A549 (cell line): Measurements from ENCODE around the gene AP3B1. TPM values are rescaled to one million over a fixed set of nuclear protein-coding genes. Genes with fewer than 3 reads are reported as not detected.

Experiments used
- ATAC-seq, 2 experiments: fragments of 200-7000 bp in 1 of 2; fragments of >200 bp in 1 of 2; cut with Nextera tagmentation in 1 of 2; cut with Tn5 transposase in 1 of 2; 3 replicates each; pipeline versions ENCODE4 v1.8.0 to v1.9.1; 2018 to 2020; ENCODE audit warnings: mild to moderate bottlenecking in 1 of 2, moderate library complexity in 1 of 2
- CTCF ChIA-PET: fragments of 300-600 bp; sonication (Branson Sonifier 250); formaldehyde crosslinking; extraction: SDS; loops from one replicate; lab custom pipeline; 2021; ENCODE audit warnings: antibody characterized with exemption, inconsistent platforms; lab: Yijun Ruan, JAX
- POLR2A ChIA-PET: fragments of 350-600 bp; formaldehyde crosslinking; extraction: SDS; loops from one replicate; lab custom pipeline; 2021; ENCODE audit warnings: antibody characterized with exemption, inconsistent platforms; lab: Yijun Ruan, JAX
- DNase-seq, 2 experiments: peaks; one replicate each; pipeline versions ENCODE4 v3.0.0 to v3.0.0-alpha.2; 2011 to 2016; ENCODE audit warnings: low read depth in 1 of 2, low spot score in 1 of 2
- FAIRE-seq: peaks from 2 replicates; lab custom pipeline; 2011; peaks lifted over from hg19 to GRCh38; lab: Jason Lieb, UNC
- H3K27ac ChIP-seq, 2 experiments: fragments of >200 bp; sonication (Bioruptor Twin); formaldehyde crosslinking; 3 replicates each; pipeline ENCODE4 v1.5.1; 2016 to 2017
- H3K4me1 ChIP-seq: fragments of >200 bp; sonication (Bioruptor Twin); formaldehyde crosslinking; 3 replicates; pipeline ENCODE4 v1.6.1; 2016
- H3K4me2 ChIP-seq: fragments of >200 bp; sonication (Bioruptor Twin); formaldehyde crosslinking; 3 replicates; pipeline ENCODE4 v1.6.1; 2016
- H3K4me3 ChIP-seq: fragments of >200 bp; sonication (Bioruptor Twin); formaldehyde crosslinking; 3 replicates; pipeline ENCODE4 v1.5.1; 2016
- H3K9me3 ChIP-seq: fragments of >200 bp; sonication (Bioruptor Twin); formaldehyde crosslinking; 3 replicates; pipeline ENCODE4 v1.6.1; 2016
- CEBPB ChIP-seq, 2 experiments: fragments of >200 bp in 1 of 2; sonication (Bioruptor Twin) in 1 of 2; formaldehyde crosslinking in 1 of 2; IDR thresholded peaks; 2 replicates each; pipeline ENCODE4 v1.6.1; 2012 to 2016
- CHD2 ChIP-seq: fragments of 150-350 bp; IDR thresholded peaks from 2 replicates; pipeline ENCODE4 v1.6.1; 2014; ENCODE audit warnings: low read length; ENCODE audit not compliant: partially characterized antibody
- EHF ChIP-seq: fragments of 250-450 bp; sonication (Bioruptor Pico); IDR thresholded peaks from 2 replicates; pipeline ENCODE4 v1.5.0; 2020; ENCODE audit warnings: mild to moderate bottlenecking
- EP300 ChIP-seq, 2 experiments: fragments of >200 bp; sonication (Bioruptor Twin); formaldehyde crosslinking; IDR thresholded peaks; 2 replicates in 1 of 2; 3 replicates in 1 of 2; pipeline ENCODE4 v1.6.1; 2016 to 2017
- GATA3 ChIP-seq: IDR thresholded peaks from 2 replicates; pipeline ENCODE4 v1.6.1; 2012; ENCODE audit warnings: borderline replicate concordance
- JUN ChIP-seq, 2 experiments: fragments of >200 bp; sonication (Bioruptor Twin); formaldehyde crosslinking; IDR thresholded peaks; 2 replicates in 1 of 2; 3 replicates in 1 of 2; pipeline ENCODE4 v1.6.1; 2016 to 2017
- KDM1A ChIP-seq: fragments of 200-600 bp; sonication (generic); IDR thresholded peaks from 2 replicates; pipeline ENCODE4 v1.6.1; 2016; ENCODE audit warnings: low read depth, mild to moderate bottlenecking
- MAFK ChIP-seq: fragments of 450-650 bp; IDR thresholded peaks from 2 replicates; pipeline ENCODE4 v1.6.1; 2014; ENCODE audit not compliant: partially characterized antibody
- MAZ ChIP-seq: fragments of 150-350 bp; IDR thresholded peaks from 2 replicates; pipeline ENCODE4 v1.6.1; 2014; ENCODE audit warnings: antibody characterized with exemption, low read depth, low read length, borderline replicate concordance
- MYC ChIP-seq: IDR thresholded peaks from 2 replicates; pipeline ENCODE4 v1.6.1; 2012; ENCODE audit warnings: mild to moderate bottlenecking, inconsistent platforms, low read length, improper control_type of control experiment, borderline replicate concordance
- PHF8 ChIP-seq: fragments of 200-600 bp; sonication (generic); IDR thresholded peaks from 2 replicates; pipeline ENCODE4 v1.6.1; 2016; ENCODE audit warnings: low read depth, mild to moderate bottlenecking, antibody characterized with exemption, moderate library complexity, borderline replicate concordance
- POLR2A ChIP-seq: IDR thresholded peaks from 2 replicates; pipeline ENCODE4 v1.6.1; 2012; ENCODE audit warnings: mild to moderate bottlenecking, low read length
- POLR2AphosphoS2 ChIP-seq: conservative IDR thresholded peaks from 2 replicates; pipeline ENCODE4 v1.6.1; 2012; ENCODE audit warnings: low read length, improper control_type of control experiment, inconsistent platforms
- RAD21 ChIP-seq, 2 experiments: fragments of >200 bp in 1 of 2; sonication (Bioruptor Twin) in 1 of 2; formaldehyde crosslinking in 1 of 2; IDR thresholded peaks in 1 of 2; conservative IDR thresholded peaks in 1 of 2; 2 replicates in 1 of 2; 3 replicates in 1 of 2; pipeline ENCODE4 v1.6.1; 2012 to 2018; ENCODE audit warnings: inconsistent platforms in 1 of 2
- RARB ChIP-seq: fragments of 250-450 bp; sonication (Bioruptor Pico); IDR thresholded peaks from 2 replicates; pipeline ENCODE4 v1.8.0; 2021; ENCODE audit warnings: mild to moderate bottlenecking, moderate library complexity
- RFX5 ChIP-seq: fragments of 450-650 bp; IDR thresholded peaks from 2 replicates; pipeline ENCODE4 v1.7.1; 2014; ENCODE audit warnings: antibody characterized with exemption, mild to moderate bottlenecking, moderate library complexity
- SMC3 ChIP-seq: fragments of >200 bp; sonication (Bioruptor Twin); formaldehyde crosslinking; IDR thresholded peaks from 3 replicates; pipeline ENCODE4 v1.6.1; 2018; ENCODE audit warnings: inconsistent platforms
- SREBF2 ChIP-seq: fragments of 450-650 bp; IDR thresholded peaks from 2 replicates; pipeline ENCODE4 v1.6.1; 2014; ENCODE audit warnings: mild to moderate bottlenecking, moderate library complexity
- TP53 ChIP-seq: fragments of 250-450 bp; sonication (Bioruptor Pico); IDR thresholded peaks from 2 replicates; pipeline ENCODE4 v1.5.0; 2021; ENCODE audit warnings: mild to moderate bottlenecking, moderate library complexity
- WGBS: methylation state at CpG from one replicate; pipeline ENCODE4 v1.1.6; 2017; ENCODE audit errors: missing lambda C conversion rate; 5-methylcytosine and 5-hydroxymethylcytosine counted together
- polyA minus RNA-seq: library from RNA; depleted of rRNA, polyadenylated mRNA; stranded (reverse); fragments of >200 nt; gene quantifications from 2 replicates; pipeline ENCODE4 v1.2.3, GENCODE V29; 2011; rRNA and poly(A)+ RNA removed
- polyA plus RNA-seq, 4 experiments: library from polyadenylated mRNA; depleted of rRNA in 3 of 4; stranded (reverse); fragments of >200 nt; fragmentation: RNase III in 1 of 4; extraction: RNeasy Plus Mini Kit Qiagen cat#74134 plus additional on column Dnase treatment in 1 of 4; gene quantifications; 2 replicates in 3 of 4; 3 replicates in 1 of 4; pipeline ENCODE4 v1.2.3, GENCODE V29; 2011 to 2017
- TF ChIP-seq, protein P1 (sequence below): IDR thresholded peaks from 2 replicates; pipeline ENCODE4 v1.6.1; 2012
- TF ChIP-seq, protein P2 (sequence below): fragments of >200 bp; sonication (Bioruptor Twin); formaldehyde crosslinking; IDR thresholded peaks from 3 replicates; pipeline ENCODE4 v1.6.1; 2016
- TF ChIP-seq, protein P3 (sequence below): fragments of 250-450 bp; sonication (Bioruptor Pico); IDR thresholded peaks from 2 replicates; pipeline ENCODE4 v1.5.0; 2021; ENCODE audit warnings: mild to moderate bottlenecking, moderate library complexity, borderline replicate concordance
- TF ChIP-seq, protein P4 (sequence below): fragments of 200-600 bp; sonication (generic); IDR thresholded peaks from 2 replicates; pipeline ENCODE4 v1.6.1; 2016; ENCODE audit warnings: antibody characterized with exemption, mild to moderate bottlenecking, moderate library complexity

AP3B1 gene, protein sequence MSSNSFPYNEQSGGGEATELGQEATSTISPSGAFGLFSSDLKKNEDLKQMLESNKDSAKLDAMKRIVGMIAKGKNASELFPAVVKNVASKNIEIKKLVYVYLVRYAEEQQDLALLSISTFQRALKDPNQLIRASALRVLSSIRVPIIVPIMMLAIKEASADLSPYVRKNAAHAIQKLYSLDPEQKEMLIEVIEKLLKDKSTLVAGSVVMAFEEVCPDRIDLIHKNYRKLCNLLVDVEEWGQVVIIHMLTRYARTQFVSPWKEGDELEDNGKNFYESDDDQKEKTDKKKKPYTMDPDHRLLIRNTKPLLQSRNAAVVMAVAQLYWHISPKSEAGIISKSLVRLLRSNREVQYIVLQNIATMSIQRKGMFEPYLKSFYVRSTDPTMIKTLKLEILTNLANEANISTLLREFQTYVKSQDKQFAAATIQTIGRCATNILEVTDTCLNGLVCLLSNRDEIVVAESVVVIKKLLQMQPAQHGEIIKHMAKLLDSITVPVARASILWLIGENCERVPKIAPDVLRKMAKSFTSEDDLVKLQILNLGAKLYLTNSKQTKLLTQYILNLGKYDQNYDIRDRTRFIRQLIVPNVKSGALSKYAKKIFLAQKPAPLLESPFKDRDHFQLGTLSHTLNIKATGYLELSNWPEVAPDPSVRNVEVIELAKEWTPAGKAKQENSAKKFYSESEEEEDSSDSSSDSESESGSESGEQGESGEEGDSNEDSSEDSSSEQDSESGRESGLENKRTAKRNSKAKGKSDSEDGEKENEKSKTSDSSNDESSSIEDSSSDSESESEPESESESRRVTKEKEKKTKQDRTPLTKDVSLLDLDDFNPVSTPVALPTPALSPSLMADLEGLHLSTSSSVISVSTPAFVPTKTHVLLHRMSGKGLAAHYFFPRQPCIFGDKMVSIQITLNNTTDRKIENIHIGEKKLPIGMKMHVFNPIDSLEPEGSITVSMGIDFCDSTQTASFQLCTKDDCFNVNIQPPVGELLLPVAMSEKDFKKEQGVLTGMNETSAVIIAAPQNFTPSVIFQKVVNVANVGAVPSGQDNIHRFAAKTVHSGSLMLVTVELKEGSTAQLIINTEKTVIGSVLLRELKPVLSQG
- polyA plus RNA-seq (2011; rRNA removed), result 70.5 and 86.1 TPM in 2 replicates
- polyA plus RNA-seq (2012; cell fraction: cytosol; rRNA removed), result 14.5 and 15.3 TPM in 2 replicates
- 14.6 and 24.0 TPM in 2 replicates for polyA plus RNA-seq (2012; cell fraction: nucleus; rRNA removed)
- polyA plus RNA-seq (2017; fragmentation: RNase III; extraction: RNeasy Plus Mini Kit Qiagen cat#74134 plus additional on column Dnase treatment), result 45.7 to 52.4 TPM (median 51.3 TPM) in 3 replicates
- polyA minus RNA-seq, result 41.8 and 43.0 TPM in 2 replicates

DNA sequence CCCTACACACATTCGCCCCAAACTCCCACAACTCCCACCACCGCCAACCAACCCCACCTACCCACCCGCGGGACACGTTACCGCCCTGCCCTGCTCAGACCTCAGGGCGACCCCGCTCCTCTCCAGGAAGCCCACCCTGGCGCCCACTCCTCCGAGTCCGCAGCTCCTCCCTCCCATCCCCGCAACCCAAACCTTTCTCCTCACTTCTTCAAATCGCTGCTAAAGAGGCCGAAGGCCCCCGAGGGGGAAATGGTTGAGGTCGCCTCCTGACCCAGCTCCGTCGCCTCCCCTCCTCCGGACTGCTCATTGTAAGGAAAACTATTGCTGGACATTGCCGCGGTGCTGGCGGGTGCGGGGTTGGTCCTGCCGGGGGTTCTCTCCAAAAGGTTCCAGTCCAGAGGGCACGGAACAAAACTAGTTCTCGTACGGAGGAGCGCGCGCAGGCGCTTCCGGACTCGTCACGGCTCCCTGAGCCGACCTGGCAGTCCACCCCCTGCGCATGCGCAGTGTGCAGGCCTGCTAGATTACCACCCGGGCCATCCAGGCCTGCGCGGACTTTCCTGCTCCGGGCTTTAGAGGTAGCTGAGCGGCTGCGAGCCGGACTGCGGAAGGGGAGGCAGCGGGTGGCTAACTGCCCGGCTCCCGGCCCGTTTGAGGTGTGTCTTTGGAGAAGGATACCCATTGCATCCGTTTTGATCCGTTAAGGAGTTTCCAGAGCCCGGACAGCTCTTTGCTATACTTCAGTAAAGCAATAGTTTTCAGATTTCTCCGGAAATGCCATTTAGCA is at the start of gene AP3B1:
Gene AP3B1, minus strand, starts transcription at position 451 of the 787 bp plus-strand sequence. Its CDS starts 119 bp downstream, at position 332.
- peak; percentile 92 to 94 for ATAC-seq
- POLR2A ChIA-PET, result interaction anchor here (0.6 to 2.3 kb wide), 5 partner anchors 9 to 690 kb away, joined by 3 to 34 read pairs (median 5); partner anchors contain the start of genes ARSB and SCAMP1
- peak within 1 kb of the TSS; percentile 94 to 97 for H3K27ac ChIP-seq
- 0 out of 2 replicates have a peak, but pooled peaks have one; percentile 40 for TF ChIP-seq GATA3
- peak; percentile 62 to 77; a peak in 3 of 5 replicates for TF ChIP-seq JUN (IDR thresholded peaks at IDR 0.05)
- TF ChIP-seq TP53 (CRISPR knock-in tag), result no peak
- no peak for TF ChIP-seq POLR2AphosphoS2
- TF ChIP-seq PHF8, result peak; percentile 81; the same call in 1 of the 2 replicates
- peak; percentile 91 for TF ChIP-seq POLR2A
- TF ChIP-seq, protein P1, sequence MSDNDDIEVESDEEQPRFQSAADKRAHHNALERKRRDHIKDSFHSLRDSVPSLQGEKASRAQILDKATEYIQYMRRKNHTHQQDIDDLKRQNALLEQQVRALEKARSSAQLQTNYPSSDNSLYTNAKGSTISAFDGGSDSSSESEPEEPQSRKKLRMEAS, result peak; percentile 45
- no peak for TF ChIP-seq MAFK
- 0 out of 2 replicates have a peak, but pooled peaks have one; percentile 36 for TF ChIP-seq RFX5
- no peak for TF ChIP-seq RARB (CRISPR knock-in tag)
- 0 out of 3 replicates have a peak, but pooled peaks have one; percentile 6 for TF ChIP-seq SMC3
- TF ChIP-seq, protein P2, sequence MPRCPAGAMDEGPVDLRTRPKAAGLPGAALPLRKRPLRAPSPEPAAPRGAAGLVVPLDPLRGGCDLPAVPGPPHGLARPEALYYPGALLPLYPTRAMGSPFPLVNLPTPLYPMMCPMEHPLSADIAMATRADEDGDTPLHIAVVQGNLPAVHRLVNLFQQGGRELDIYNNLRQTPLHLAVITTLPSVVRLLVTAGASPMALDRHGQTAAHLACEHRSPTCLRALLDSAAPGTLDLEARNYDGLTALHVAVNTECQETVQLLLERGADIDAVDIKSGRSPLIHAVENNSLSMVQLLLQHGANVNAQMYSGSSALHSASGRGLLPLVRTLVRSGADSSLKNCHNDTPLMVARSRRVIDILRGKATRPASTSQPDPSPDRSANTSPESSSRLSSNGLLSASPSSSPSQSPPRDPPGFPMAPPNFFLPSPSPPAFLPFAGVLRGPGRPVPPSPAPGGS, result peak; percentile 35; the same call in 2 of the 3 replicates
- TF ChIP-seq MYC, result peak; percentile 74; the same call in 1 of the 2 replicates
- 0 out of 5 replicates have a peak, but pooled peaks of 1 of the 2 experiments have one; percentile 18 for TF ChIP-seq RAD21 (conservative IDR thresholded peaks at IDR 0.05 in 1 of 2, IDR thresholded peaks at IDR 0.05 in 1 of 2)
- no peak for TF ChIP-seq CHD2
- TF ChIP-seq CEBPB (IDR thresholded peaks at IDR 0.05), result 0 out of 4 replicates have a peak, but pooled peaks of 1 of the 2 experiments have one; percentile 12
- TF ChIP-seq EP300 (IDR thresholded peaks at IDR 0.05), result no peak
- peaks cover 5% of the 10 kb centered on the region; the same call in 1 of the 3 replicates for H3K4me1 ChIP-seq
- H3K4me2 ChIP-seq, result peak within 1 kb of the TSS; percentile 97
- peak within 1 kb of the TSS; percentile 91 for H3K4me3 ChIP-seq
- DNase-seq, result peak; percentile 92 to 99
- CTCF ChIA-PET, result interaction anchor here (0.5 to 1.7 kb wide), 6 partner anchors 10 to 285 kb away, joined by 3 to 6 read pairs (median 4); partner anchors contain the start of gene SCAMP1
- FAIRE-seq, result no peak
- H3K9me3 ChIP-seq, result no peaks in the 10 kb centered on the region
- WGBS, result under 1% methylated on average over 27 of the region's 53 CpGs

DNA sequence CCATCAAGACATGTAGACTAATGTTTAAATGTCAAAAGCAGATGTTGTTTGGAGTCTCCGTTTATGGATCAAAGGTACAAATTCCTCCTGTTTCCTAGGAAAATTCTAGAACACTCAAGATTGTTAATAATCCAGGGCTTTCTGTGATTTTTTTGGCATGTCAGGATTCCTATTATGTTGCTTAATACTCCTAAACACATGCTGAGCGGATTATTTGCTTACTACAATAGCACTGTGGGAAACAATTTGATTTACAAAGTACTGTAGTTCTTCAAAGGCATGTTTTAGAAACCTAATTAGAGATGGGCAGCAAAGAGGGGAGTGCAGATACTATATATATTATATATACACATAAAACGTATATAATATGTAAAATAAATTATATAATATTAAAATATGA is 46.9 kb upstream of the AP3B1 start:
- POLR2A ChIA-PET, result no interaction called here
- DNase-seq (no peak), FAIRE-seq (no peak), ATAC-seq (no peak)
- H3K4me3 ChIP-seq, result no peak overlapping the region
- CTCF ChIA-PET, result no interaction called here
- H3K4me1 ChIP-seq, result no peaks in the 10 kb centered on the region
- H3K27ac ChIP-seq, result no peak overlapping the region
- 51% methylated on average over 3 of the region's 3 CpGs for WGBS
- H3K9me3 ChIP-seq, result peaks cover 14% of the 10 kb centered on the region; the same call in 1 of the 3 replicates
- no peak overlapping the region for H3K4me2 ChIP-seq
- TF ChIP-seq, protein P3, sequence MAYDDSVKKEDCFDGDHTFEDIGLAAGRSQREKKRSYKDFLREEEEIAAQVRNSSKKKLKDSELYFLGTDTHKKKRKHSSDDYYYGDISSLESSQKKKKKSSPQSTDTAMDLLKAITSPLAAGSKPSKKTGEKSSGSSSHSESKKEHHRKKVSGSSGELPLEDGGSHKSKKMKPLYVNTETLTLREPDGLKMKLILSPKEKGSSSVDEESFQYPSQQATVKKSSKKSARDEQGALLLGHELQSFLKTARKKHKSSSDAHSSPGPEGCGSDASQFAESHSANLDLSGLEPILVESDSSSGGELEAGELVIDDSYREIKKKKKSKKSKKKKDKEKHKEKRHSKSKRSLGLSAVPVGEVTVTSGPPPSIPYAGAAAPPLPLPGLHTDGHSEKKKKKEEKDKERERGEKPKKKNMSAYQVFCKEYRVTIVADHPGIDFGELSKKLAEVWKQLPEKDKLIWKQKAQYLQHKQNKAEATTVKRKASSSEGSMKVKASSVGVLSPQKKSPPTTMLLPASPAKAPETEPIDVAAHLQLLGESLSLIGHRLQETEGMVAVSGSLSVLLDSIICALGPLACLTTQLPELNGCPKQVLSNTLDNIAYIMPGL (CRISPR knock-in tag), result no peak
- TF ChIP-seq, protein P4, sequence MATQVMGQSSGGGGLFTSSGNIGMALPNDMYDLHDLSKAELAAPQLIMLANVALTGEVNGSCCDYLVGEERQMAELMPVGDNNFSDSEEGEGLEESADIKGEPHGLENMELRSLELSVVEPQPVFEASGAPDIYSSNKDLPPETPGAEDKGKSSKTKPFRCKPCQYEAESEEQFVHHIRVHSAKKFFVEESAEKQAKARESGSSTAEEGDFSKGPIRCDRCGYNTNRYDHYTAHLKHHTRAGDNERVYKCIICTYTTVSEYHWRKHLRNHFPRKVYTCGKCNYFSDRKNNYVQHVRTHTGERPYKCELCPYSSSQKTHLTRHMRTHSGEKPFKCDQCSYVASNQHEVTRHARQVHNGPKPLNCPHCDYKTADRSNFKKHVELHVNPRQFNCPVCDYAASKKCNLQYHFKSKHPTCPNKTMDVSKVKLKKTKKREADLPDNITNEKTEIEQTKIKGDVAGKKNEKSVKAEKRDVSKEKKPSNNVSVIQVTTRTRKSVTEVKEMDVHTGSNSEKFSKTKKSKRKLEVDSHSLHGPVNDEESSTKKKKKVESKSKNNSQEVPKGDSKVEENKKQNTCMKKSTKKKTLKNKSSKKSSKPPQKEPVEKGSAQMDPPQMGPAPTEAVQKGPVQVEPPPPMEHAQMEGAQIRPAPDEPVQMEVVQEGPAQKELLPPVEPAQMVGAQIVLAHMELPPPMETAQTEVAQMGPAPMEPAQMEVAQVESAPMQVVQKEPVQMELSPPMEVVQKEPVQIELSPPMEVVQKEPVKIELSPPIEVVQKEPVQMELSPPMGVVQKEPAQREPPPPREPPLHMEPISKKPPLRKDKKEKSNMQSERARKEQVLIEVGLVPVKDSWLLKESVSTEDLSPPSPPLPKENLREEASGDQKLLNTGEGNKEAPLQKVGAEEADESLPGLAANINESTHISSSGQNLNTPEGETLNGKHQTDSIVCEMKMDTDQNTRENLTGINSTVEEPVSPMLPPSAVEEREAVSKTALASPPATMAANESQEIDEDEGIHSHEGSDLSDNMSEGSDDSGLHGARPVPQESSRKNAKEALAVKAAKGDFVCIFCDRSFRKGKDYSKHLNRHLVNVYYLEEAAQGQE, result no peak
- no peak for TF ChIP-seq SREBF2
- no peak for TF ChIP-seq RAD21 (conservative IDR thresholded peaks at IDR 0.05 in 1 of 2, IDR thresholded peaks at IDR 0.05 in 1 of 2)
- TF ChIP-seq MAZ, result no peak
- TF ChIP-seq KDM1A, result no peak
- no peak for TF ChIP-seq MYC
- no peak for TF ChIP-seq EHF (CRISPR knock-in tag)
